GM21526 (cell line): Measurements from ENCODE around the gene HOOK2.
"Not testable (repeated sequence)": the region's sequence is repeated elsewhere in the genome, so short reads cannot be mapped to it uniquely, and the experiment has no call there.

Experiments
- ATAC-seq: cut with Tn5 transposase; IDR thresholded peaks from one replicate; pipeline ENCODE4 v1.9.1; 2021; ENCODE audit warnings: moderate library complexity; ENCODE audit not compliant: unreplicated experiment, low FRiP score

HOOK2 gene

DNA sequence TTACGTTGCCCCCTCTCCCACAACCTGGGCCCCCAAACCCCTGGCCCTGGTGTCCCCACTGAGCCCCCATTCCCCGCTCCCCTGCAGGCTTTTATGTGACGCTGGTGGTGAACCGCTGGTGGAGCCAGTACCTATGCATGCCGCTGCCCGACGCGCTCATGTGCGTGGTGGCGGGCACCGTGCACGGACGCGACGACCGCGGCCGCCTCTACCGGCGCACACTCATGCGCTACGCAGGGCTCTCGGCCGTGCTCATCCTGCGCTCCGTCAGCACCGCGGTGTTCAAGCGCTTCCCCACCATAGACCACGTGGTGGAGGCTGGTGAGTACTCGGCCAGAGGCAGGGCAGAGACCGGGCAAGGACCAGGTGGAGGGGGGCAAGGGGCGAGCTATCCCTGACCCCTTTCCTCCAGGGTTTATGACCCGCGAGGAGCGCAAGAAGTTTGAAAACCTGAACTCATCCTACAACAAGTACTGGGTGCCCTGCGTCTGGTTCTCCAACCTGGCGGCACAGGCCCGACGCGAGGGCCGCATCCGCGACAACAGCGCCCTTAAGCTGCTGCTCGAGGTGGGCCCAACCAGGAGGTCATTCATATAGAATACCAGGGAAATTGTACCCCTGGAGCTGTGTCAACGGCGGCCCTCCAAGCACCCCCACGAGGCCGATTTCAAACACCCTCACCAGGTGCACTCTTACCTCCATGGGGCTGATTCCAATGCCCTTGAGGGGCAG, 20.7 kb downstream of the HOOK2 start:
- no peak for ATAC-seq

GRCh38 chr19:12752056-12752781, 23.1 kb downstream of the HOOK2 start:
- no peak for ATAC-seq

DNA sequence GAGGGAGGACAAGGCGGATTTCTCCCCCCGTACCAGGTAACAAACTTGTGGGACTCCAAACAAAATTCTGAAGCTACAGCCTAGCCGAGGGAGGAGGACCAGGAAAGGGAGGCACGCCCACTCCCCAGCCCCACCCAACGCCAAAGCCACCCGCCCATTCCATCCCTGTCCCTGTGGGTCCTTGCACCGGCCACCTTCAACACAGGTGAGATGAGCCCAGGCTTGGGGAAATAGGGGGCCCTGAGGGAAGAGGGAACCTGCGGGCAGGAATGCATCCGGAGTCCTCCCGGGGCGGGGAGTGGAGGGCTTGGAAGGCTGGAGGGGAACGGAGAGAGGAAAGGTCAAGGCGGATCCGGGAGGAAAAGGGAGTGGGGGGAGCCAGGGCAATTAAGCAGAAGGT, 23.7 kb downstream of the HOOK2 start, which contains the start of gene BEST2:
Gene BEST2, plus strand, starts transcription at position 157 of the 400 bp plus-strand sequence. CDS start 802 bp downstream, outside the sequence.
- no peak for ATAC-seq

GRCh38 chr19:12750851-12751250, 24.5 kb downstream of the HOOK2 start:
- ATAC-seq = no peak

GRCh38 chr19:12749938-12750521, 25.3 kb downstream of the HOOK2 start:
- ATAC-seq = no peak

DNA sequence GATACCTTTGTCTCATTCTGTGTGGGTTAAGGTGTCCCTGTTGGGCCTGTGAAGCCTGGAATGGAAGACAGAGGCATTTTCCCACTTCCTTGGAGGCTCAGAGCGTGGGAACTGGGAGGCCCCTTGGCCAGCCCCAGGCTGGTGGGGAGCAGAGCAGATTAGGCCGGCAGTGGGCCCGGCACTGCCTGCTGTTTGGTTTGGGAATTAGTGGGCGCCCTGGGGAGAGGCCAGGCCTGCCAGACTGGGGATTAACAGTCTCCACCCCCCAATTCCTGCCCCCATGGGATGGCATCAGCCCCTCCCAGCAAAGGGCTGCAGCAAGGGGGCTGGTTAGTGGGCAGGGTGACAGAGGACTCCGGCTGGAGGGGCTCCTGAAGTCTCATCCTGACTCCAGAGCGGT, 26.9 kb downstream of the HOOK2 start:
- ATAC-seq = no peak

DNA sequence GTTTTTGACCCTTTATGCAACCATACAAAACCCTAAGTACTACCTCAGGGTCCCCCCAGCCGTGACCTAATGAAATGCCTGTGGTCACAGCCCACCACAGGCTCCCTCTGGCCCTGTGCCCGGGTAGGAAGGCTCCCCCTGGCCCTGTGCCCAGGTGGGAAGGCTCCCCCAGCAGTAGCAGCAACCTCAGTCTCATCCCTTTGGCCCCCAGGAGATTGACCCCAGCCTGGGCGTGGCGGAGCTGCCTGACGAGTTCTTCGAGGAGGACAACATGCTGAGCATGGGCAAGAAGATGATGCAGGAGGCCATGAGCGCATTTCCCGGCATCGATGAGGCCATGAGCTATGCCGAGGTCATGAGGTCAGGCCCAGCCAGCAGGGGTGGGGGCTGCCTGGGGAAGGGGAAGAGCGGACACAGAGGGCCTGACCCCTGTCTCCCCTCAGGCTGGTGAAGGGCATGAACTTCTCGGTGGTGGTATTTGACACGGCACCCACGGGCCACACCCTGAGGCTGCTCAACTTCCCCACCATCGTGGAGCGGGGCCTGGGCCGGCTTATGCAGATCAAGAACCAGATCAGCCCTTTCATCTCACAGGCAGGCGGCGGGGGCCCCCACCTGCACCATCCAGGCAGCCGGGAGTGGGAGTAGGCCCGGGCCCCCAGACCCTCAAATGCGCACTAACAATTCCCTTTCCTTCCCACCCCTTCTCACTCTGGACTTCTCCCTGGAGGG, 30.0 kb downstream of the HOOK2 start:
- no peak for ATAC-seq

GRCh38 chr19:12737835-12738351, 37.5 kb downstream of the HOOK2 start:
- ATAC-seq = no peak

DNA sequence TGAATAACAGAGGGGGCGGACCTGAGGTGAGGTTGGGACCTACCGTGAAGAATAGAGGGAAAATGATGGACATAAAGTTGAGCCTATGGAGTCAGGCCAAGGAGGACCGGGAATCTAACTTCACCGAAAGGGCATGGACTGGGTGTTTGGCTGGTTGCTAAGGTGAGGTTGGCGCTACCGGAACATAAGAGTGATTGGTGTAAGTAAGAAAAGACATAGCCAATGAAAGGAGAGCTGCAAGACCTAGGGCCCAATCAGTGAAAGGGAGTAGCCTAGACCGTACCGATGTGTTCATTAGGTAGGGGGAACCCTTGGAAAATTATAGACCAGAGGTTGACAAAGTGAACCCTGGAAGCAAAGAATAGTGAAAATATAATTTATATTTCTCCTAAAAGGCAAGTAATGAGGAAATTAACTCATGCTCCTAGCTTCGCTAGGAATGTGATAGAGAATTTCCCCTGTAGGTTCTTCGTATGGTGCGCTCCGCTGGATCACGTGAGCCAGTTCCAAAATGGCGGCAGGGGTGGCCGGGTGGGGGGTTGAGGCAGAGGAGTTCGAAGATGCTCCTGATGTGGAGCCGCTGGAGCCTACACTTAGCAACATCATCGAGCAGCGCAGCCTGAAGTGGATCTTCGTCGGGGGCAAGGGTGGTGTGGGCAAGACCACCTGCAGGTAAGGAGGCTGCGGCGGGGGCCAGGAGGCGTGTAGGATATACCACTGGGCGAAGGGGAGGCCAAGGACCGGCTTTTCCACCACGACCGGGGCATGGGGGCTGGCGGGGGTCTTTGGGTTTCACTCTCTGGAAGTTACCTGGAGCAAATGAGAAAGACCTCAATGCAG, 38.1 kb downstream of the HOOK2 start, which contains the start of gene GET3:
Gene GET3, plus strand, starts transcription at position 503 of the 840 bp plus-strand sequence. Its CDS starts 9 bp downstream, at position 512.
- ATAC-seq = peak; percentile 54

- ATAC-seq = no peak
Observed at GRCh38 chr19:12733369-12734214, 41.8 kb downstream of the HOOK2 start.

DNA sequence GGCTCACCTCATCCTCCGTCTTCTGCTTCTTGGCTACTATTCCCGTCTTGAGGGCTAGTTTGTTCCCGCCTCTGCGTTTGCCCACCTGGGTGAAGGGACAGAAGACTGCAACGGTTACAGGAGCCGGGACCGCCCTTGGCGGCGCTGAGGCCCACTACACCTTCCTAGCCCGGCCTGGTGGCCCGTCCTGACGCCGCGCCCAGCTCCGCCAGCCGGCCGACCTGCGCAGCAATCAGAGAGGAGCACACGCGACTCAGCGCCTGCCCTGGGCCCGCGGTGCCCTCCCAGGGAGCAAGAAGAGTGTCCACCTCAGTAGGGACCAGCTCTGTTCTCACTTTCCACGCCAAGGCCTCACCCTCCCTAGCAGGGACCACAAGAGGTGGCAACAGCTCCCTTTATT, 44.0 kb downstream of the HOOK2 start:
- ATAC-seq = no peak

GRCh38 chr19:12730064-12730463, 45.3 kb downstream of the HOOK2 start:
- ATAC-seq = no peak

DNA sequence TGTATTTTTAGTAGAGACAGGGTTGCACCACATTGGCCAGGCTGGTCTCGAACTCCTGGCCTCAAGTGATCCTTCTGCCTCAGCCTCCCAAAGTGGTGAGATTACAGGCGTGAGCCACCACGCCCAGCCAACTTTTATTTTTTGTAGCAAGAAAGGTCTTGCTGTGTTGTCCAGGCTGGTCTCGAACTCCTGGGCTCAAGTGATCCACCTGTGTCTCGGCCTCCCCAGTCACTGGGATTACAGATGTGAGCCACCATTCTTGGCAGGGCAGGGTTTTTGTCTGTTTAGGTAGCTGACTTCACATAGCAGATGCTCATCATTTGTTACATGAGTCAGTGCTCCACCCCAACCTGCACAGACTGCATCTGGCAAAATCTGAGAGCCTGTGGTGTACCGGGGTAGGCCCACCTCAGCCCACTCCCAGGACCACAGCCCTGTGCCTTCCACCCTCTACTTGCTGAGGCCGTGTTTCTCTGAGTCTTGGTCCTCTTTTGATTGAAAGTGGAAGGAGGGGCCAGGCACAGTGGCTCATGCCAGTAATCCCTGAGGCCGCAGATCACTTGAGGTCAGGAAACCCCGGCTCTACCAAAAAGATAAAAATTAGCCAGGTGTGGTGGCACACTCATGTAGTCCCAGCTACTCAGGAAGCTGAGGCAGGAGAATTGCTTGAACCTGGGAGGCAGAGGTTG, 47.5 kb downstream of the HOOK2 start:
- no peak for ATAC-seq

- no peak for ATAC-seq
Observed at GRCh38 chr19:12726988-12727316, 48.4 kb downstream of the HOOK2 start.

DNA sequence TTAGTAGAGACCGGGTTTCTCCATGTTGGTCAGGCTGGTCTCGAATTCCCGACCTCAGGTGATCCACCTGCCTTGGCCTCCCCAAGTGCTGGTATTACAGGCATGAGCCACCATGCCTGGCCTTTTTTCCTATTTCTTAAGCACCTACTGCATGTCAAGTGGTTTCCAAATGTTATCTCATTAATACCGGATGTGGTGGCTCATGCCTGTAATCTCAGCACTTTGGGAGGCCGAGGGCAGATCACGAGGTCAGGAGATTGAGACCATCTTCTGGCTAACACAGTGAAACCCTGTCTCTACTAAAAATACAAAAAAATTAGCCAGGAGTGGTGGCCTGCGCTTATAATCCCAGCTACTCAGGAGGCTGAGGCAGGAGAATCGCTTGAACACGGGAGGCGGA, 49.7 kb downstream of the HOOK2 start:
- not testable (repeated sequence) for ATAC-seq

GRCh38 chr19:12723641-12724426, 51.5 kb downstream of the HOOK2 start, which contains the start of gene TNPO2:
TNPO2 (minus strand) TSS chr19:12723932; CDS start chr19:12720977, 2,955 bp downstream.
- peak; percentile 32 for ATAC-seq

- no peak for ATAC-seq
Observed at GRCh38 chr19:12723381-12723640, 52.0 kb downstream of the HOOK2 start.
